ENCODE results near the gene GNPTG. TPM values are rescaled to one million over a fixed set of nuclear protein-coding genes. Genes with fewer than 3 reads are reported as not detected.
"Not testable (repeated sequence)": the region's sequence is repeated elsewhere in the genome, so short reads cannot be mapped to it uniquely, and the experiment has no call there.

The GNPTG gene
- polyA plus RNA-seq, 3 donors, result 49.2 to 76.7 (median 65.5) TPM

GRCh38 chr16:1314399-1315068 is 37.2 kb upstream of the GNPTG start:
- DNase-seq (ENCODE audit: extremely low read depth in 1 of 11, low read depth in 9 of 11, low spot score in 4 of 11), result no peak

- DNase-seq (ENCODE audit: extremely low read depth in 1 of 11, low read depth in 9 of 11, low spot score in 4 of 11), result no peak
Observed at GRCh38 chr16:1315081-1316032, 36.4 kb upstream of the GNPTG start.

- DNase-seq (ENCODE audit: extremely low read depth in 1 of 11, low read depth in 9 of 11, low spot score in 4 of 11), result no peak
Observed at GRCh38 chr16:1316033-1316405, 35.7 kb upstream of the GNPTG start.

GRCh38 chr16:1317479-1318267 is 34.1 kb upstream of the GNPTG start:
- DNase-seq (ENCODE audit: extremely low read depth in 1 of 11, low read depth in 9 of 11, low spot score in 4 of 11), result no peak

GRCh38 chr16:1318268-1318545 is 33.5 kb upstream of the GNPTG start:
- DNase-seq (ENCODE audit: extremely low read depth in 1 of 11, low read depth in 9 of 11, low spot score in 4 of 11), result no peak

- DNase-seq (ENCODE audit: extremely low read depth in 1 of 11, low read depth in 9 of 11, low spot score in 4 of 11), result no peak
Observed at GRCh38 chr16:1319041-1319440, 32.7 kb upstream of the GNPTG start.

GRCh38 chr16:1320097-1320496 is 31.6 kb upstream of the GNPTG start:
- no peak for DNase-seq (ENCODE audit: extremely low read depth in 1 of 11, low read depth in 9 of 11, low spot score in 4 of 11)

- no peak for DNase-seq (ENCODE audit: extremely low read depth in 1 of 11, low read depth in 9 of 11, low spot score in 4 of 11)
Observed at GRCh38 chr16:1320658-1321240, 31.0 kb upstream of the GNPTG start.

- no peak for DNase-seq (ENCODE audit: extremely low read depth in 1 of 11, low read depth in 9 of 11, low spot score in 4 of 11)
Observed at GRCh38 chr16:1322407-1322806, 29.3 kb upstream of the GNPTG start.

GRCh38 chr16:1323296-1324239 is 28.2 kb upstream of the GNPTG start:
- DNase-seq (ENCODE audit: extremely low read depth in 1 of 11, low read depth in 9 of 11, low spot score in 4 of 11), result no peak

GRCh38 chr16:1324286-1324826 is 27.4 kb upstream of the GNPTG start:
- no peak for DNase-seq (ENCODE audit: extremely low read depth in 1 of 11, low read depth in 9 of 11, low spot score in 4 of 11)

- DNase-seq (ENCODE audit: extremely low read depth in 1 of 11, low read depth in 9 of 11, low spot score in 4 of 11), result no peak
Observed at GRCh38 chr16:1325261-1325660, 26.5 kb upstream of the GNPTG start.

GRCh38 chr16:1325673-1326371 is 25.9 kb upstream of the GNPTG start:
- DNase-seq (ENCODE audit: extremely low read depth in 1 of 11, low read depth in 9 of 11, low spot score in 4 of 11), result no peak

GRCh38 chr16:1326391-1326790 is 25.3 kb upstream of the GNPTG start:
- DNase-seq (ENCODE audit: extremely low read depth in 1 of 11, low read depth in 9 of 11, low spot score in 4 of 11), result no peak

- no peak for DNase-seq (ENCODE audit: extremely low read depth in 1 of 11, low read depth in 9 of 11, low spot score in 4 of 11)
Observed at GRCh38 chr16:1326946-1327618, 24.6 kb upstream of the GNPTG start.

- no peak for DNase-seq (ENCODE audit: extremely low read depth in 1 of 11, low read depth in 9 of 11, low spot score in 4 of 11)
Observed at GRCh38 chr16:1327619-1327947, 24.1 kb upstream of the GNPTG start.

- DNase-seq (ENCODE audit: extremely low read depth in 1 of 11, low read depth in 9 of 11, low spot score in 4 of 11), result not testable (repeated sequence)
Observed at GRCh38 chr16:1328136-1328535, 23.6 kb upstream of the GNPTG start.
